Measurements from ENCODE around the gene IL17RD.

The IL17RD gene

DNA sequence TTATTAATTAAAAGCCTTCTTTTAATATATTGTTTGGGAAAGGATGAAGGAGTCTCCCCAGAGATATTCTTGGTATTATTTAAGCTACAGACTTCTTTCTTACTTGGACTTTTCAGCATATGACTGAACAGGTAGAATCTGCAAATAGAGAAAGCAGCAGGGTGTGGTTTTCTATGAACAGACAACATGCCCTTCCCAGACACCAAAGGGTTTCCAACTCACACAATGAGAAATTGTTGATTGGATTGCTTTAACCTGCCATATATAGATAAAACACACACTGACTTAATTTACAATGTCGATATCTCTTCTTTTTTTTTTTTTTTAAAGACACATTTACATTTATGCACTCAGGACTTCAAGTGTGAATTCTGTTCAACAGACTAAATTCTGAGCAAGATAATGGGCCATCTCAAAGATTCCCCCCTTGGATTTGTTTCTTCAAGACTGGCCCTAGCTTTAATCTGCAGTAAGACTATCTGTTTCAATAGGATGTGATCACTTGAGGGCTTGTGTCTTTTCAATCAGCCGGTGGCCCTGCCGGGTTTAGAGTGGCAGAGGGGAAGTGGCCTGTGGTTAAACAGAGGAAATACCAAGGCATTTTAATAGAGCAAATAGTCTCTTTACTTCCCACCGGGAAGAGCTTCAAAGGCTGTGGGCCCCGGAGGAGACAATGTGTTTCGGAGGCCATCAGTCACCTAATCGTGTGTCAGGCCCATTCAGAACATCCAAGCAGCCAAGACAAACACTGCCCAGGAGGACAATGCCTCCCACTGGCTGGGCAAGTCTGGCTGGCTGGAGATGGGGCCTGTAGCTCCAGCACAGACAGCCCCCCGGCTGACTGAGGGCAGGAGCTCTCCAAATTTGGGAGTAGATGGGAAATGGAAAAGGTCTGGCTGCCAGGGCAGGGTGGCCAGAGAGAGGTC is 6.1 kb downstream of the IL17RD start:
- DNase-seq: no peak

- DNase-seq: no peak
These were observed 6.8 kb downstream of the IL17RD start for GRCh38 chr3:57158325-57158724.

DNA sequence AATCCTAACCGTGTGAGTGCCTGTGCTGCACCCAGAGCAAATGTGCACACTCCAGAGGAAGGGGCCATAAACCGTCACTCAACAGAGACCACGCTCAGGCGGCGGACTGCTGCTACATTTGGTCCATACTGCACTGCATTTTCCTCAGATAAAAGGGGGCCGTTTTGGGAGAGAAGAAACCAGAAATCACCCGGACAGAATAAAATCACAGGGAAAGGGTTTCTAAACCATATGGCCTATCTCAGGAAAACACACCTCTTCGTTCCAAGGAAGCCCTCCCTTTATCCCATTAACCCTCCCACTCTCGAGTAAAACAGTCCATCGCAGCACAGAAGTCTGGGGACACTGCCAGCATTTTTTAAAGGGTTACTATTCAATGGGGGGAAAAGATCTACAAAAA is 7.6 kb downstream of the IL17RD start:
- DNase-seq: no peak

DNA sequence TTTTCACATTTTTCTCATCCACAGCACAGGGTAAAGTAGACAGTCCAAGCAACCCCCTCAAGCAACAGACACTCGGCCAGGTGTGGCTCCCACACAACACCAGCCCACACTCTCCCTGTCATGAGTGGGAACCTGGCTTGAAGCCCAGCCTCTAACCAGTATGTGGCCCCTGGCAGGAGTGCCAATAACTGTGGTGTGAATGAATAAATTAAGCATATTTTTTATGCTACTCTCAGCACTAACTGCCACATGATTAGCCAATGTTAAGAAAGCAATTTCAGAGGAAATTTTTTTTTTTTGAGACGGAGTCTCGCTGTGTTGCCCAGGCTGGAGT is 9.9 kb downstream of the IL17RD start:
- DNase-seq: no peak

DNA sequence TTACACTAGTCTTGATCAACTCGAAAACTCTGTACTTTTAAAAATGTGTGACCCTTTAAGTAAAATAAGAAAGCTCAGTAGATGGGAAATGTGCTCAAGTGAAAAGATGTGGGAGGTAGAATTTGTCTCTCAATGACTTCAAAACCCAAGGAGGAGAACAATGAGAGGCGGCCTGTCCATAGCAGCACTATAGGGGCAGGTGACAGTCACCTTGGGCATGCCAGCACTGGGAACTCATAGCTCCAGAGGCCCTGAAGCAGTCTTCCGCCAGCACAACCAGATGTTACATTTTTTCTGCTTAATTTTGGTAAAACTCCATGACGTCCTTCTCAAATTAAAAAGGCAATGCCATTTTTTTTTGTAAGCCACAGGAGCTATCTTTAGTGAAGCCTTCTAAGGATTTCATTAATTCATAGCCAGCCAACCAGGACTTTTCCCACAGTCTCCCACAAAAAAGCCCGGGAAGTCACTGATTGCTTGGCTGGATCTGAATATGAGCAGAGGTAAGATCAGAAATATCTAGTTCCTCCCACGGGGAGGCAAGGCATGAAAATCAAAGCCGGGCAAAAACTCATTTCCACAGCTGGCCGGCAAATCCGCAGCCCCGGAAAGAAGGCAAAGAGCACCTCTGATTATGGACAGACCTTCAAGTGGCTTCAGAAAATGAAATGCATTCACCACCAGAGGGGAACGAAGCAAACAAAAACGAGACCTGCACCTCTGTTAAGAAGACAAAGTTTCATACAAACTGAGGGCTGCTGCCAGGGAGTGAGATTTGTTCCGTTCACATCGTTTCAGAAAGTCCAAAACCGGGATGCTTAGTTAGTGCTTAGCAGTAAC is 10.5 kb downstream of the IL17RD start:
- DNase-seq: no peak

DNA sequence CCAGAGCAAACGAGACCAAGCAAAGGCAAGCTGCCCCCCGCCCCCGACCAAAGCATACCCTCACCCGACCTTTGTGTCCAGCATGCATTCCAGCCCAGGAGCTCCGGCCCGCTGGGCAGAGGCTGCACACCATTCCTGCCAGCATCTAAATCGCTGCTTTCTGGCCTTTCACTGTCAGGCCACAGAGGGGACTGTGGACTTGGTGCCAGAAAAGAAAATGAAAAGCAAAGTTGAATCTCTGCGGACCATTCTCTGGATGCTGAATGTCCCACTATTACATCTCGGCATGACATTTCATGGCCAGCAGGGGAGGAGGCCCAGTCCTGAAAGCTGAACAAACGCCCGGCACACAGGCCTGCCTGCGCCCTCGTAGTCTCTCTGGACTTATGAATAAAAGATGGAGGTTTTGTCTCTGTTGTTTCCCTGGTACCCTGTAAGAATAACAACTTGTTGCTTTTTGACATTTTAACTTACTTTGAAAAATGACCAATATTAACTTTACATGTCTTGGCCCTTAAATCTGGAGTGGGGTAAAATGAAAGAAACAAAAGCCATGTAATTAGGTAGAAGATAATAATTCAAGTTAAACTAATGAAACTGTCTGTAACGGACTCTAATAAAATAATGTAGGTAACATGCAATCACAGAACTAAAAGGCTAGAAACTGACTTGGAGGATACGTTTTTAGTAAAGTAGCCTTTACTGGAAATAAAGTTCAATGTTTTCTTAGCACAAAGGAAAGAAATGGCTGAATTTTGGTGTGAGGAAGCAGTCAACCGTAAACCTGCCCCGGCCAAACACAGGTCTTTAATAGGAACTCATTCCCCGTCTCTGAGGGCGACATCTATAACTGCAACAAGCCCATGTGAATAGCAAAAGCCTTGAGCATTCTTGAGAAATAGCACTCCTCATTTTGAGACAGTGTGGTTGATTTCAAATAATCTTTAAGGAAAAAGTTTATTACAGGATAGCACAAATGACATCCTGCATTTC is 12.7 kb downstream of the IL17RD start:
- no peak for DNase-seq

- DNase-seq: no peak
These were observed 13.4 kb downstream of the IL17RD start for GRCh38 chr3:57151749-57152148.

GRCh38 chr3:57151021-57151449 is 14.1 kb downstream of the IL17RD start:
- no peak for DNase-seq

GRCh38 chr3:57150113-57150581 is 15.0 kb downstream of the IL17RD start:
- no peak for DNase-seq

DNA sequence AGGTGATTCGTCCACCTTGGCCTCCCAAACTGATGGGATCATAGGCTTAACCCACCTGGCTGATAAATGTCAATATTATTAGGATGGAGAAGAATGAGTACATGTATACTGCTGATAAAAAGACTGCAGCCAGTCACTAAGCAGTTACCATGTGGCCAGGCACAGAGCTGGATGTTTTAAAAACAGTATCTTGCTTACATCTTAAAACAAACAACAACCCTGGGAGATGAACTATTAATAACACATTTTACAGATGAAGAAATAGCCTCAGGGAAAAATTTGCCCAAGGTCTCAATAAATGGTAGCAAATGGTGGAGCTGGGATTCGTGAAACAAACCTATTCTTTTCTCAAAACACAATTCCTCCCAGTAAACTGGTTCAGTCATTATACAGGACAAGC is 18.1 kb downstream of the IL17RD start:
- DNase-seq: no peak

DNA sequence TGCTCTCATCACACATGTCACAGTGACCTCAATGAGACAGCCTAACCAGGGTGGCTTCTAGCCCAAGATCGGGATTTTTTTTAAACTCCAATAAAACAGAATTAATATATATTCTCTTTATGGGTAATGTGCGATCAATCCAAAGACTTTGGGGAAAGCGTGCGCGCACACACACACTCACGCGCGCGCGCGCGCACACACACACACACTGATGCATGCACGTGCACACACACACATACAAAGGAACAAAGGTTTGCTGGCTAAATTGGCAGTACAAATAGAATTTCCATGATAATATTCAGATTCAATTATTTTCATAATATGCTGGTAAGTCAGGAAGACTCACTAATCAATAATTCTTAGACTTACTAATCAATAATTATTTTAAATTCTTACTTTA is 19.3 kb downstream of the IL17RD start:
- no peak for DNase-seq

- DNase-seq: no peak
These were observed 20.2 kb downstream of the IL17RD start for GRCh38 chr3:57144952-57145351.

DNA sequence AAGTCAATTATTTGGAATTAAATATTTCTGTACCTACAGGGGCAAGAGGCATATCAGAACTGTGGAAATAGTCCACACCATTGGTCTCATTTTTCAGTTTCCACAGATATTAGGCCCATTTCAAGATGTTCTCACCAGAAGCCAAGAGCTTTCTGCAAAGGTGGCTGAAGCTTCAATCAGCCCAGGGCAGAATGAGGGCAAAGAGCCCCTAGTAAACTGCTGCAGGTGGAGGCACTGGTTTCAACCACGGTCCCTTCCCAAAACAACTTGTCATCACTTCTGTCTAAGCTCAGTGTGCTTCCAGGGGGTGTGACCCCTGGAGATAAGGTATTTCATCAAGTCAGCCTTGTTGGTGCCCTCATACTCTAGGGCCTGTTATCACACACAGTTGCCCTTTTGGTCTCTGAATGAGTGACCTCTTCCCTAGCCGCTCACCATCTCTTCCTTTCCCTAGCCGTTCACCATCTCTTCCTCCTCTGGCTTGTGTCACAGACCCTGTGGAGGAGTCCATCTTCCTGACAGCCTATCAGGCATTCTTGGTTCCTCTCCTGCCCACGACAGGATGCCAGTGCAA is 21.2 kb downstream of the IL17RD start:
- no peak for DNase-seq

DNA sequence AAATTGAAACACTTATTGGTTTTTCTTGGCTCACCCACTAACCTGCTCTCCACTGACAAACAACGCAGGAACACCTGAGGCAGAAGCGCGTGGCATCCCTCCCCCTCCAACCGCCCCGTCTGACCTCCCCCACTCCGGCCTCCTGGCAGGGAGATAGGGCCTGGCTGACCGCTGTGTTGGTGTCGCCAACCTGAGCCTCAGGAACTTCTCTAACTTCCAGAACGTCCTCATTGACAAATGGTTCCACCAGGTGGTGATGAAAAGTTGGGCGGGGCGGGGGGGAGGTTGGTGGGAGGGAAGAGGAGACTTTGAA is 22.8 kb downstream of the IL17RD start:
- no peak for DNase-seq

- DNase-seq: no peak
These were observed 23.3 kb downstream of the IL17RD start for GRCh38 chr3:57141719-57142410.

- no peak for DNase-seq
These were observed 24.3 kb downstream of the IL17RD start for GRCh38 chr3:57140894-57141293.

DNA sequence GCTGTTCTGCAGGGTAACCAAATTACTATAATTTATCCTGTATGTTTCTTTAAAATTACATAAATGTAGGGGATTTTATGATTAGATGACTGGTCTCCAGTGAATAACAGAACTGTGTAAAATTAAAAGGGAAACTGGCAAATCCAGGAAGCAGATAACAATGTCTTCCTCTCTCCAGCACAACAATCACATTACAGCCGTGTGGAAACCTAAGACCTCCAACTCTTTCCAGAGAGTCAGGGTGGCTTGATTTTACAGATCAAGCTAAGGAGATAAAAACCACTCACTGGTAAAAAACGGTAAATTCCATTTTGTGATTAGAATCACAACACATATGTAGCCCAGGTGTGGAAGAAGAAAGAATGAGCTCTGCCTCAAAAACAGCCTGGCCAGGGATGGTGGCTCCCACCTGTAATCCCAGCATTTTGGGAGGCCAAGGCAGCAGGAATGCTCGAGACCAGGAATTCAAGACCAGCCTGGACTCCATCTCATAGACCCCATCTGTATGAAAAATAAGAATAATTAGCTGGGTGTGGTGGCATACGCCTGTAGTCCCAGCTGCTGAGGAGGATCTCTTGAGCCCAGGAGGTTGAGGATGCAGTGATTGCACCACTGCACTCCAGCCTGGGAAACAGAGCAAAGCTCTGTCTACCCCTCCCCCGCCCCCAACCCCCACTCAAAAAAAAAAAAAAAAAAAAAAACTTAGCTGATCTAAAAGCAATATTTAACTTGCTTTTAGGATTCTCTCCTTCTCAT is 29.0 kb downstream of the IL17RD start:
- DNase-seq: no peak

DNA sequence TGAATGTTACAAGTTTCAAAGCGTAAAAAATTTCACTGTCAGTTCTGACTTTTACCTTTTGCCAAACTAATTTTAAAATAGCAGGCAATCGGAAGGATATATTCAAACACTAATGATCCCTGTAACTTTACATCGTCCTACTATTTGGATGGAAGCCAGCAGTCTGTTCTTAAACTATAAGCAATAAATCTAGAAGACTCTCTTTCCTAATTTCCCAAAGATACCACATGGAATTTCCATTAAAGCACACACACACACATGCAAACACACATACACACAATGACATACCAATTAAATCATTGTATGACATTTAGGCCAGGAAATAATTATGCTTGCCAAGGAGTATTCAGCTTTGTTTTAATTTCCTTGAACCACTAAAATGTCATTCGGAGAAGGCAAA is 32.0 kb downstream of the IL17RD start:
- DNase-seq: no peak

DNA sequence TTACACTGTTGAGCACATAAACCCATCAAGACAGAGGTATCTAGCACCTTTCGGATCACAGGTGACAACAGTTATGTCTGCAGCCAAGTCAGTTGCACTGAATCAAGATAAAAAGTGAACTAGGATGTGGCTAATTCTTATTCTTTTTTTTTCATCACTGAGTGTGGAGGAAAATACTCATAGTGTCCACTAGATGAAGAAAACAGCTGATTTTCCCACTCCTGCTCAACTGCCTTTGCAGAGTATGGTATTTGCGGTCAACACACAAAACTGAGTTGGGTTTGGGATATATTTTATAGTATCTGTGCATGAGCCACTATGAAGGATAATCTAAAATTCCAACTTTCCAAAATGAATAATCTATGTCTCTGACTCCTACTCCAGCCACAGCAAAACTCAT is 32.5 kb downstream of the IL17RD start:
- no peak for DNase-seq

DNA sequence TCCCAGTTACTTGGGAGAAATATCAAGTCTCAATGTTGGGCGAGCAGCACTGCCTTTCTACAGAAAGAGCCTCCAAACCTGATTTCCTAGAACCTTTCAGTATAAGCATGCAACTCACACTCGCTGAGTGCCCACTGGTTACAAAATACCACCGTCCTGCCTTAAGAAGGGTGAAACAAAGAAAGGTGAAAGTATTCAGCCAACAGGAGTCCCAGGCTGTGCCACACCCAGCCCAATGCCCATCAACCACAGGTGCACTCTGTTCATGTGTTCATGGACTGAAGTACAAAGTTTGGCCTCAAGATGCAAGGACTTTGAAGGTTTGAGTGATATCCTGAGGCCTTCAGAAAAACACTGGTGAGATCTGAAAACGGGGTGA is 34.0 kb downstream of the IL17RD start:
- no peak for DNase-seq

- no peak for DNase-seq
These were observed 34.5 kb downstream of the IL17RD start for GRCh38 chr3:57130571-57131209.
